ENCODE measurements around the gene ABHD8.
A peak's percentile ranks its signal among the peaks of the same experiment; 100 is the strongest.
"Not testable (repeated sequence)": the region's sequence is repeated elsewhere in the genome, so short reads cannot be mapped to it uniquely, and the experiment has no call there.

The ABHD8 gene

DNA sequence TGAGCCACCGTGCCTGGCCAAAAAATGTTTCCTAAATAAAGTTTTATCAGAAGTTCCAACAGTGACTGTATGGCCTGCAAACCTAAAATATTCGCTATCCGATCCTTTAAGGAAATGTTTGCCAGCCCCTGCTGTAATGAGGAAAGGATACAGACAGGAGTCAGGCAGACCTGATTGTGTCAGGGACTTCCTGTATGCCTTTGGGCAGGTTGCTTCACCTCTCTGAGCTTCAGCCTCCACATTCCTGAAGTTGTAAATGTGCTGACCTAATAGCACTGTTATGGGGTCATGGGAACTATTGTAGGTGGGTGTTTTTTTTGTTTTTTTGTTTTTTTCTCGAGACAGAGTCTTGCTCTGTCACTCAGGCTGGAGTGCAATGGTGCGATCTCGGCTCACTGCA lies 6.2 kb downstream of the ABHD8 start:
- no peak for DNase-seq (ENCODE audit: low read depth)

DNA sequence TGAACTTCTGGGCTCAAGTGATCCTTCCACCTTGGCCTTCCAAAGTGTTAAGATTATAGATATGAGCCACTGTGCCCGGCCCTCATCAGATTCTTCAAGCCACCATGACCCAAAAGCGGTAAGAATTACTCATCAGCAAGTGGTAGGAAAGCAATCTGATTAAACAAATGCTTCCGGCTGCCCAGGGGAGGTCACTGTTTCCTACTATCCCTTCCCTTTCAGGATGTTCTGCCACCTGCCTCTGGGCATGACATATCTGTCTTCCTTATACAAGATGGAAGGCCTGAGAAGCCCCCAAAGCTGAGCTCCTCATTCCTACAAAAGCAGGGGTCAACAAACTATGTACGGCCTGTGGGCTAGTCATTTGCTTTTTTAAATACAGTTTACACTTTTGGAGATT lies 7.0 kb downstream of the ABHD8 start:
- DNase-seq (ENCODE audit: low read depth), result no peak

DNA sequence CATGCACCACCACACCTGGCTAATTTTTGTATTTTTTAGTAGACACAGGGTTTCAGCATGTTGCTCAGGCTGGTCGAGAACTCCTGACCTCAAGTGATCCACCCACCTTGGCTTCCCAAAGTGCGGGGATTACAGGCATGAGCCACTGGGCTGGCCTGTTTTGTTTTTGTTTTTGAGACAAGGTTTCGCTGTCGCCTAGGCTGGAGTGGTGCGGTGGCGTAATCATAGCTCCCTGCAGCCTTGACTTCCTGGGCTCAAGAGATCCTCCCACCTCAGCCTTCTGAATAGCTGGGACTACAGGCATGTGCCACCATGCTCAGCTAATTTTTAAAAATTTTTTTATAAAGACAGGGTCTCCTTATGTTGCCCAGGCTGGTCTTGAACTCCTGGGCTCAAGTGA lies 7.7 kb downstream of the ABHD8 start:
- DNase-seq (ENCODE audit: low read depth), result not testable (repeated sequence)

DNA sequence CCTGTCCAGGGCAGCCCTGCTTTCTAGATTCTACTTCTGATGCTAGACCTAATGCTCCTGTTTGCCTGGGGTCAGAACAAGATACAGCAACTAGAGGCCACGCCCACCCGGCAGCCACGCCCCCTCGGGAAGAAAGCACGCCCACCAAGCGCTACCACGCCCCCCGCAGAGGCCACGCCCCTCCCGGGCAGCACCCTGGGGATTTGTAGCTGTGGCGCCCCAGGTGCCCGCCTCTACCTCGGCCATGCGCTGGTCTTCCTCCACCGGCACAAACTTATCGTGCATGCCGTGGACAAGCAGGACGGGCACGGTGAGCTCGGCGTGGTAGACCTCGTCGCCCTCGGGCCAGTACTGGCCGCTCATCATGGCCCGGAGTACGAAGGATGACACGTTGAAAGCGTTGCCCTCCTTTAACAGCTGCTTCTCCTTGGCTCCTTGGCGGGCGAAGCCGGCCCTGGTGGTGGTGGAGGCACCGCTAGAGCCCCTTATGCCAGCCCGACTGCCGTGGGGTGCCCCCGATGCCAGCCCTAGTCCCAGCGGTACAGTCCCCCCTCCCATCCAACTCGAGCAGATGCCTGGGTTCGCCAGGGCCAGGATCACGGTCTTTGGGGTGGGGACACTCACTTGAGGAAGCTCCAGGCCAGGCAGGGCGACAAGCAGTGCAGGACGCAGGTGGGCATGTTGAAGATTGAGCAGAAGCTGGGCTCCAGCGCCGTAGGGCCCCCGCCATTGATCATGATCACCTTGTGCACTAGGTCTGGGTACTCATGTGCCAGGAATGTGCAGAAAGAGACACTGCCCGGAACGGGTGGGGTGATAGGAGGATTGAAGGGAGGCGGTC lies 9.0 kb downstream of the ABHD8 start:
- no peak for DNase-seq (ENCODE audit: low read depth)

DNA sequence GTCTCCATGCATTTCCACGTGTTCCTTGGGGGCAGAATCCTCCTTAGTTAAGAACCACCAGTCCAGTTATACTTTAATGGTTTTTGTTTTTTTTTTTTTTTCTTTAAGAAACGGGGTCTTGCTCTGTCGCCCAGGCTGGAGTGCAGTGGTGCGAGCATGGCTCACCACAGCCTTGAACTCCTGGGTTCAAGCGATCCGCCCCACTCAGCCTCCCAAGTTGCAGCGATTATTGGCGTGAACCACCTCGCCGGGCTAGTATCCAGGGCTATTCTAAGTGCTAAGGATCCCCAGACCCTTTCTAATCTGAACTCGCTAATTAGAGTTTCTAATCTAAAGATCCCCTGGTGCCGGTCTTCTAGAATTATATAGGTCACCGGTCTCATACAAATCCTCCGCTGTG lies 9.6 kb downstream of the ABHD8 start:
- DNase-seq (ENCODE audit: low read depth), result no peak

DNA sequence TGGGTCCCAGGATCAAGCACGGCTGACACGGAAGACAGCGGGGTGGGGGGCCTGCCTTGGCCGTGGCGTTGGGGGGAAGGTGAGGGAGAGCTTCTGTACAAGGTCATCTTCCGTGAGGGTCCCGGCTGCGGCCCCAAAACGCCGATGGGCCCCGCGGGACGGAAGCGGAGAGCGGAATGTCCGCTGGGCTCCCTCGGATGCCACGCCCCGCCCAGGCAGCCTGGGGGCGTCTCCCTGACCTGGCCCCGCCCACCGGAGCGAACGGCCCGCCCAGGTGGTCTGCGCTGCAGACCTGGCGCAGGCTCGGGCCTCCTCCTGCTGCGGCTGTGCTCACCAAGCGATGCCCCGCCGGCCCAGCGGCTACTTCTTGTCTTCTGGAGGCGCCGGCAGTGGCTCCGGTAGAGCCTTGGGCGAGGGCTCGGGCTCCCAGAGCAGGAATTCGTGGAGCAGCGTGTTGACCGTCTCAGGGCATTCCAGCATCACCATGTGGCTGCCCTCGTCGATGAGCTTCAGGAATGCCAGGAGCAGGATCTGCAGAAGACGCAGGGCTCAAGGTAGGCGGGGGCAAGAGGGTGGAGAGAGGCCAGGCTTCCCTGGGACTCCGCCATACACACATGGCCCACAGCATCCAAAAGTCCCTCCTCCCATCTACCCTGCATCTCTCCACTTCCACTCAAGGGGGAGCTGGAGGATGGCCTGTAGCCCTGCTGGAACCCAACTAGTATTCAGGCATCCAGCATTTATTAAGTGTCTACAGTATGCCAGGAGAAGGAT lies 10.7 kb downstream of the ABHD8 start:
- DNase-seq (ENCODE audit: low read depth), result peak; percentile 71

DNA sequence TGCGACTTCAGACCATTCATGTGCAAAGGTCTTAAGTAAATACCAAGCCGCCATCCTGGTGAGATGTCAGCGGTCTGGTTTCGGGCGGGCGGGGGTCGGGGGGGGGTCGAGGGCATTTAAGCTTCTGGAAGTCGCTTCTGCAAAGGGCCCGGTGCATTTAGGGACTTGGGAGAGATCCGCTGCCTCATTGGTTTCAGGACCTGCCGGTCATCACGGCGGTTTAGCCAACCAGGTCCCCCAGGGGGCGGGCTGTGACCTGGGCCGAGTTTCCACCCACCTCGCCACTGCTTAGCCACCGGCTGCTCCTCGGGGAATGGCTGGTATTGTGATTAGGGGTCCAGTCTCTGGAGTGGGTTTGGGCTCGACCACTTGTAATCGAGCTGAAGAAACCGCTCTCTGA lies 13.7 kb downstream of the ABHD8 start:
- DNase-seq (ENCODE audit: low read depth), result no peak

DNA sequence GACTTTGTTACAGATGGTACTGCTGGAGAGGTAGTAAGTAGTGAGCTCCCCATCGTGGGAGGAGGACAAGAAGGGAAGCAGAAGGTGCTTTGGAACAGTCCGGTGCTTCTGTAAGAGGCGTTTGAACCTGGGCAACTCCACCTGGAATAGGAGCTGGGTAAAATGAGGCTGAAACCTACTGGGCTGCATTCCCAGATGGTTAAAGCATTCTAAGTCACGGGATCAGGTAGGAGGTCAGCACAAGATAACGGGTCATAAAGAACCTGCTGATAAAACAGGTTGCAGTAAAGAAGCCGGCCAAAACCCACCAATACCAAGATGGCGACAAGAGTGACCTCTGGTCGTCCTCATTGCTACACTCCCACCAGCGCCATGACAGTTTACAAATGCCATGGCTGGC lies 16.5 kb downstream of the ABHD8 start:
- no peak for DNase-seq (ENCODE audit: low read depth)

DNA sequence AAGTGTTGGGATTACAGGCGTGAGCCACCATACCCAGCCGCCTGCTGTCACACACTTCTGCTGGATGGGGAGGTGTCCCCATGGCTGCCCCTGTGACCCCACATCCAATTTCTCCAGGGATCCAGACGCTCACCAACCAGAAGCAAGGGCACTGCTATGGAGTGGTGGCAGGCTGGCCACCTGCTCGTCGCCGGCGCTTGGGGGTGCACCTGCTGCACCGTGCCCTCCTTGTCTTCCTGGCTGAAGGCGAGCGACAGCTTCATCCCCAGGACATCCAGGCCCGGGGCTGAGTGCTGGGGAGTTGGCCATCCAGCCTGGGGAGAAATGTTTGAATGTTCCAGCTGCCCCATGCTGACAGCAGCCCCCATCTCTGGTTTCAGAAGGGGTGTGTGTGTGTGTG lies 17.0 kb downstream of the ABHD8 start:
- no peak for DNase-seq (ENCODE audit: low read depth)

DNA sequence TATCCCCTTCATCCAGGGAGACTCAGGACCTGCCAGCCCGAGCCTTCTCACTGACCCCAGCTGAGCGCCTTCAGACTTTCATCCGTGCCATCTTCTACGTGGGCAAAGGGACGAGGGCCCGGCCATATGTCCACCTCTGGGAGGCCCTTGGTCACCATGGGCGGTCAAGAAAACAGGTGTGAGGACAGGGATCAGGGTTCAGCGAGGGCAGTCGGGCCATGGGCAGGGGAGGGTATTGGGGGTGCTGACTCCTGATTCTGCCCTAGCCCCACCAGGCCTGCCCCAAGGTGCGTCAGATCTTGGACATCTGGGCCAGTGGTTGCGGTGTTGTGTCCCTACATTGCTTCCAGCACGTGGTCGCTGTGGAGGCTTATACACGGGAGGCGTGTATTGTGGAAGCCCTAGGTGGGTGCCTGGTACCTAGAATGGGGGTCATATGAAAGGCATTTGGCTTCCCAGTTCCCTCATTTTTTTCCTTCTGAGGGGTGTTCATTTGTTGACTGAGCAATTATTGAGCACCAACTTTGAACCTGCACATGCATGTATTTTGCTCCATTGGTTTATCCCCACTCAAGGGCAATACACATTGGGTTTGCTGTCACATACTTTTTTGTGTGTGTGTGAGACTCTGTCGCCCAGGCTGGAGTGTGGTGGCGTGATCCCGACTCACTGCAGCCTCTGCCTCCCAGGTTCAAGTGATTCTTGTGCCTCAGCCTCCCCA lies 17.6 kb downstream of the ABHD8 start:
- DNase-seq (ENCODE audit: low read depth), result no peak

DNA sequence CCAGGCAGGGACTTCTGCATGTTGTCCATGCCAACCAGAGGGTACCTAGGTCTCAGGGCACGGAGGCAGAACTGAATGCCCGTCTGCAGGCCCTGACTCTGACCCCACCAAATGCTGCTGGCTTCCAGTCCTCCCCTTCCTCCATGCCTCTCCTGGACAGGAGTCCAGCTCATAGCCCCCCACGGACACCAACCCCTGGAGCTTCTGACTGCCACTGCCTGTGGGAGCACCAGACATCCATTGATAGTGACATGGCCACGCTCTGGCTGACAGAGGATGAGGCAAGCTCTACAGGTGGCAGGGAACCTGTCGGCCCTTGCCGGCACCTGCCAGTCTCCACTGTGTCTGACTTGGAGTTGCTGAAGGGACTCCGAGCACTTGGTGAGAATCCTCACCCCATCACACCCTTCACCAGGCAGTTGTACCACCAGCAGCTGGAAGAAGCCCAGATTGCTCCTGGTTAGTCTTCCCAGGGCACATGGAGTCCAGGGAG lies 19.7 kb downstream of the ABHD8 start:
- DNase-seq (ENCODE audit: low read depth), result no peak

DNA sequence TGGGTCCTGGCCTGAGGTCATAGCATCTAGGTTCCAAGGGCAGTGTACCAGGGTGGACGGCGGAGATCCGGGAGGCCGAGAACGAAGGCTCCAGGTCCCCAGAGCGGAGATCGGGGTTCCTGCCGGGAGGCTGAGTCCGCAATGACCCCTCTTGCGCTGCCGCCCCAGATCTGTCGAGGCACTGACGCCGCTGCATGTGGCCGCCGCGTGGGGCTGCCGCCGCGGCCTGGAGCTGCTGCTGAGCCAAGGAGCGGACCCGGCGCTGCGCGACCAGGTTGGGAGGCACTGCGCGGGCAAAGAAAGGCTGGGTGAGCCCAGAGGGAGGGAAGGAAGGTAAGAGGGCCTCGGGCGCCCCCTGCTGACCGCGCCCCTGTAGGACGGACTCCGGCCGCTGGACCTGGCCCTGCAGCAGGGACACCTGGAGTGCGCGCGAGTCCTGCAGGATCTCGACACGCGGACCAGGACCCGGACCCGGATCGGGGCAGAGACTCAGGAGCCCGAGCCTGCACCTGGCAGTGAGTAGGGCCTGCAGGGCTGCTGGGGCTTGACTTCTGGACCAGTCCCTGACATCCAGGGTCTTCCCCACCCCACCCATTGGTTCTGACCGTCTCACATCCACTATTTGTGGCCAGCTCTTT lies 20.6 kb downstream of the ABHD8 start:
- no peak for DNase-seq (ENCODE audit: low read depth)

DNA sequence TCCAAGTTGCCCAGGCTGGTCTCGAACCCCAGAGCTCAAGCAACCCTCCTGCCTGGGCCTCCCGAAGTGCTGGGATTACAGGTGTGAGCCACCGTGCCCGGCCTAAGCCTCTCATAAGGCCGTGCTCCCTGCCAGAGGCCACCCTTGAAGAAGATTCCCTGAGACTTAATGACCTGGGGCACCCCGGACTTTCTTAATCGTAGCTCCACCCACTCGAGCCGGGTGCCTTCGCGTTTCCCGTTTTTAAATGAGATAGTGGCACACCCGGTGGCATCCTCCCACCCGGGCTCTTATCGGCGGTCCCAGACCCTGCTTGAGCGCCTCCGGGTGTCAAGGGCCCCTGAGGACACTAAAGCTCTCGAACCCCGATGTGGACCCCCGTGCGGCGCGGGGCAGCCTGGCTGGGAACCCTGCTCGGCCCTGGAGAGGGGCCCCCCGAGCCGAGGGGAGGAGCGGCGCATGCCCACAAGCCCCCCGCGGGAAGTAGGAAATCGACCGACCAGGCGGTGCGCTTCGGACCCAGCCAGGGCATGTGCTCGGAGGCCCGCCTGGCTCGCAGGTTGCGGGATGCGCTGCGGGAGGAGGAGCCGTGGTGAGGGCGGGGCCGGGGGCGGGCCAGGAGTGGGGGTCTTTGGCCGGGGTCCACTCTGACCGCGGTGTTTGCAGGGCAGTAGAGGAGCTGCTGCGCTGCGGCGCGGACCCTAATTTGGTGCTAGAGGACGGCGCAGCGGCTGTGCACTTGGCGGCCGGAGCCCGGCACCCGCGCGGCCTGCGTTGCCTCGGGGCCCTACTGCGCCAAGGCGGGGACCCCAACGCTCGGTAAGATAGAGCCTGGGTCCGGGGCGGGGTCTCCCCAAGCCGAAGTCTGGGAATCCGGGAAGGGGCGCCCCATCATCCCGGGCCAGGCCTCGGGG lies 21.6 kb downstream of the ABHD8 start, which contains the start of gene ANKLE1:
Gene ANKLE1, plus strand, starts transcription at position 511 of the 914 bp plus-strand sequence. Its CDS starts 20 bp downstream, at position 531.
- DNase-seq (ENCODE audit: low read depth), result no peak

DNA sequence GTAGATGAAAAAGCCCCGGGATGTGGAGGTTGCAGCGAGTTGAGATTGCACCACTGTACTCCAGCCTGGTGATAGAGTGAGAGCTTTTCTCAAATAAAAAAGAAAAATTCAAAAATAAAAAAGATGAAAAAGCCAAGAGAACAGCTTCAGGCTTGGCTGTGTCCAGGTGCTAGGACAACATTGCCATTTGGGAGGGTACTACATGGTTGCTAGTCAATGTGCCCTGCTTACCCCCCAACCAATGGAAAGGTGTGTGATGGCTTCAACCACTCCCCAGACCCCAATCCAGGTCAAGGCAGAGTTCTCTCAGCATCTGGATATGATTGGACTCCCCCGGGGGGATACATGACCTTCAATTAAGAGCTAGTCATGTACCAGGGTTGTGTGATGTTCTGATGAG lies 23.8 kb downstream of the ABHD8 start:
- no peak for DNase-seq (ENCODE audit: low read depth)

DNA sequence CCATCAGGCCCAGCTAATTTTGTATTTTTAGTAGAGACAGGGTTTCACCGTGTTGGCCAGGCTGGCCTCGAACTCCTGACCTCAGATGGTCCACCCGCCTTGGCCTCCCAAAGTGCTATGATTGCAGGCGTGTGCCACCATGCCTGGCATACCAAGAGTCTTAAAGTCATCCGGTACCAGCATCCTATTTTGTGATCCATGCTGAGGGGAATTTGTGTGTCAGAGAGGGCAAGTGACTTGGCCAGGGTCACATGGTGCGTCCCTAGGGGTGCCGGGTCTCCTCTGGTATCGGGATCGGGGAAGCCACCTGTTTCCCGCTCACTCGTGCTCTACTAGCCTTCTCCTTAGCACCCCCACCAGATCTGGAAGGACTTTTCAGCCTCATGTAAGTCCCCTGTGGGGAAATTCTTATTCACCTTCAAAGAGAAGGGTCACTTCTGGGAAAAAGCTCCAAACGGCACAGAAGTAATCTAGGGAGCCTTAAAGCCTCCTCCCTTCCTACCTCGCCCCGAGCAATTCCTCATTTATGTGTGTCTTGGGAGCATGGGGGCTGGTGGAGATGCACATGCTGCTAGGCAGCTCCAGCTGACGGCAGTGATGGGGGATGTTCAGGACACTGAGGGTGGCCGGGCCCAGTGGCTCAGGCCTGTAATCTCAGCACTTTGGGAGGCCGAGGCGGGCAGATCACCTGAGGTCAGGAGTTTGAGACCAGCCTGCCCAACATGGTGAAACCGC lies 27.6 kb downstream of the ABHD8 start:
- DNase-seq (ENCODE audit: low read depth), result no peak

DNA sequence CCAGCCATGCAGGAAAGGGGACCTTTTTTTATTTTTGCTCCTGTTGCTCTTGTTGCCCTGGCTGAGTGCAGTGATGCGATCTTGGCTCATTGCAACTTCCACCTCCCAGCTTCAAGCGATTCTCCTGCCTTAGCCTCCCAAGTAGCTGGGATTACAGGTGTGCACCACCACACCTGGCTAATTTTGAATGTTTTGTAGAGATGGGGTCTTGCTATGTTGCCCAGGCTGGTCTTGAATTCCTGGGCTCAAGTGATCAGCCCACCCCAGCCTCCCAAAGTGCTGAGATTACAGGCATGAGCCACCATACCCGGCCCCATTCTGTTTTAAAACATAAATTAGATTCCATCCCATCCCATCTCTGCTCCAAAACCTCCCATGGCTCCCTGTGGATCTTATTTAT lies 28.3 kb downstream of the ABHD8 start:
- not testable (repeated sequence) for DNase-seq (ENCODE audit: low read depth)

DNA sequence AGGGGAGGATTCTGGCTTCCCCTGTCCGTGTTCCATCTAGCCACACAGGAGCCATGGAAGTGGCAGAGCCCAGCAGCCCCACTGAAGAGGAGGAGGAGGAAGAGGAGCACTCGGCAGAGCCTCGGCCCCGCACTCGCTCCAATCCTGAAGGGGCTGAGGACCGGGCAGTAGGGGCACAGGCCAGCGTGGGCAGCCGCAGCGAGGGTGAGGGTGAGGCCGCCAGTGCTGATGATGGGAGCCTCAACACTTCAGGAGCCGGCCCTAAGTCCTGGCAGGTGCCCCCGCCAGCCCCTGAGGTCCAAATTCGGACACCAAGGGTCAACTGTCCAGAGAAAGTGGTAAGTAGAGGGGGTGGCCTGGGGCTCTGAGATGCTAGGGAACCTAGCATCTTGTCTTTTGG lies 34.5 kb downstream of the ABHD8 start:
- DNase-seq (ENCODE audit: low read depth), result no peak

DNA sequence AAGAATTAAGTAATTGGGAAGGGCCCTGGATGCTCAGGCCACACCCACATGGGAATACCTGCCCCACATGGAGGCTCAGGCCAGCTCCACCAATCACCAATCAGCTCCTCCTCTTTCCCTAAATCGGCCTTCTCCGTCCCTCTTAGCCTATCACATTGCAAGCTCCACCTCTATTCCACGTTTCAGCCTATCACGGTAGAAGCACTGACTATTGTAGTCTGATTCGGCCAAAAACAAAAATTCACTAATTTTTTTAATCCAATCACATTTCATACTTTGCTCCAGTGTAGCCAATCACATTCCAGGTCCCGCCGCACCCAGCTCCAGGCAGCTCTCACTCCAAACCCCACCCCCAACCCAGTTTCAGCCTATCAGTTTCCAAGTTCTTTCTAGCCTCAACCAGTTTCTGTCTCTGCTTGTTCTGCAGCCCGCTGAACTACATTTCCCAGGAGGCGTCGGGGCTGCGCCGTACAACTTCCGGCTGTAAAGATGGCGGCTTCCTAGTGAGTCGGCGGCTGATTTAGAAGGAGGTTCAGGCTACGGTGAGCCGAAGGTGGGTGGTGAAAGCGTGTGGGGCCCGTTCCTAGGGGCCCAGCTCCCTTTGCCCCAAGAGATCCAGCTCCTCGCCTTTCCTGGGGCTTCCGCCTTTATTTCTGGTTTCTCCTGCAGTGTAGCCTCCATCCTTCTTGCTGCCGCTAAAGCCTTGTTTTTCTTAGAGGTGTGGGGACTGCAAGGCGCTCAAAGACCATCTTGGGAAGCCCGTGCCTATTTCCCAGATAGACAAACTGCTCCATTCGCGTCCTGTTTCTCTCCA lies 36.0 kb downstream of the ABHD8 start, which contains the start of gene BABAM1:
Gene BABAM1, plus strand, starts transcription at position 469 of the 814 bp plus-strand sequence. CDS start 1,364 bp downstream, outside the sequence.
- DNase-seq (ENCODE audit: low read depth), result peak; percentile 99

DNA sequence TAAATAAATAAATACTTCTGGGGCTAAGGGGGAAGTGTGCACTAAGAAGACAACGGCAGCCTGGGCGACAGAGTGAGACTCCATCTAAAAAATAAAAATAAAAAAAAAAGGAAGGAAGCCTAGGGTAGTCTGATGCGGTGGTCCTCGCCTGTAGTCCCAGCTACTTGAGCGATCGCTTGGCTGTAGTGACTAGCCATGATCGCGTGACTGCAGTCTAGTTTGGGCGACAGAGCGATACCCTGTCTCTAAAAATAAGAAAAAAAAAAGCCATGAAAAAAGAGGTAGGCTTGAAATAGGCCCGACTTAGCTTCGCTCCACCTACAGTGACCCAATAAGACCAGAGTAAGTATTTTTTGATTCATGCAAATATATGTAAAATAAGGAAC lies 36.6 kb downstream of the ABHD8 start:
- DNase-seq (ENCODE audit: low read depth), result no peak

Measured in GM04503 (cell line).